ENCODE data around the gene CLEC1B.
"Not testable (repeated sequence)": the region's sequence is repeated elsewhere in the genome, so short reads cannot be mapped to it uniquely, and the experiment has no call there.

The CLEC1B gene

GRCh38 chr12:9961901-9962300 lies 37.0 kb downstream of the CLEC1B start:
- TF ChIP-seq CTCF (IDR thresholded peaks at IDR 0.05; ENCODE audit: control insufficient read depth, insufficient read depth, low read depth, low read length, missing control alignments): no peak
- no peak overlapping the region for H3K4me3 ChIP-seq (ENCODE audit: control insufficient read depth, low read depth, low read length)
- no peak for DNase-seq (ENCODE audit: low read depth)

DNA sequence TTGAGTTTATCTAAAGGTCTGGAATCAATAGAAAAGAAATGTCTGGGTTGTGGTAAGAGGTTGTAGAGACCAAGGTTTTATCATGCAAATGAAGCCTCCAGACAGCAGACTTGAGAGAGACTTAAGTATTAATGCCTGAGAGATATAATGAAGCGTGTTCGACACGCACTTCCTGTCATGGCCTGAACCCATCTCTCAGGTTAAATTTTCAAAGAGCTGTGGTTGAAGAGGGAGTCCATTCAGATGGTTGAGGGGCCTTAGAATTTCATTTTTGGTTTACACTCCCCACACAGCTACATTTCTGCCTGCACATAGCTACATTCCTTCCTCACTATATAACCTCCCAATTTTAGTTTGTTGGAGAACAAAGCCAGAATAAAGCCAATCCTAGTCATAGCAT lies 37.8 kb downstream of the CLEC1B start:
- no peak overlapping the region for H3K4me3 ChIP-seq (ENCODE audit: control insufficient read depth, low read depth, low read length)
- no peak for TF ChIP-seq CTCF (IDR thresholded peaks at IDR 0.05; ENCODE audit: control insufficient read depth, insufficient read depth, low read depth, low read length, missing control alignments)
- DNase-seq (ENCODE audit: low read depth): no peak

DNA sequence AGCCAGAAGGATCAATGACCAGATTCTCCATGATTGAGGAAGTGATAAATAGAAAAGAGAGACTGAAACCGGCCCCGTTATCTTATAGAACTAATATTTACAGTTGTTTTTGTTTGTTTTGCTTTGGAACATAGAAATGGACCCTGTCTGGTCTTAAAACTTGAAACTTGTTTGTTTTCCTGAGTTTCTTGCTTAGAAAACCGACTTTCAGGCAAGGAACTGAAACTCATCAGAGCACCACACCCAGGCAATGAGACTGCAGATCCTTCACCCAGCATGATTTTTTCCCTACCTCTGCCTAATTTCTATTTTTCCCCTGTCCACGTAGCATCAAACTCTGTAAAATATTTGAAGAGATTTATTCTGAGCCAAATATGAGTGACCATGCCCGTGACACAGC lies 38.3 kb downstream of the CLEC1B start:
- DNase-seq (ENCODE audit: low read depth): no peak
- no peak overlapping the region for H3K4me3 ChIP-seq (ENCODE audit: control insufficient read depth, low read depth, low read length)
- no peak for TF ChIP-seq CTCF (IDR thresholded peaks at IDR 0.05; ENCODE audit: control insufficient read depth, insufficient read depth, low read depth, low read length, missing control alignments)

DNA sequence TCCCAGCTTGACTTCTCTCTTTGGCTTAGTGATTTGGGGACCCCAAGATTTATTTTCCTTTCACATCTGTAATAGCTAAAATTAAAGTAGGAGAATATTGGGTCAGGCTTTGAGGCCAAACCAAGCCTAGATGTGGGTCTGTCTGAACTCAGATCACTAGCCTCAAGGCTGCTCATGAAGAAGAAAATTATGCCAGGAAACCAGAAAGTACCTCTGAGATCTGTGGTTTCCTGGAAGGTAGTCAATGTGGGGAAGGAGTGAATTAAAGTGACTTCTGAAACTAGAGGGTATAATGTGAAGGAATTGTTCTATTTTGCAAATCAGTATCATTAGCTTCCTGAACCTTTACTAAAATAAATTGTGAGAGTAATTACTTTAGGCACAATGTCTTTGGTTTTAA lies 41.1 kb downstream of the CLEC1B start:
- H3K4me3 ChIP-seq (ENCODE audit: control insufficient read depth, low read depth, low read length): no peak overlapping the region
- no peak for TF ChIP-seq CTCF (IDR thresholded peaks at IDR 0.05; ENCODE audit: control insufficient read depth, insufficient read depth, low read depth, low read length, missing control alignments)
- DNase-seq (ENCODE audit: low read depth): no peak

GRCh38 chr12:9952954-9953729 lies 45.8 kb downstream of the CLEC1B start:
- DNase-seq (ENCODE audit: low read depth); H3K4me3 ChIP-seq (ENCODE audit: control insufficient read depth, low read depth, low read length): not testable (repeated sequence)

GRCh38 chr12:9951026-9951675 lies 47.8 kb downstream of the CLEC1B start:
- DNase-seq (ENCODE audit: low read depth): no peak
- TF ChIP-seq CTCF (IDR thresholded peaks at IDR 0.05; ENCODE audit: control insufficient read depth, insufficient read depth, low read depth, low read length, missing control alignments): no peak
- no peak overlapping the region for H3K4me3 ChIP-seq (ENCODE audit: control insufficient read depth, low read depth, low read length)

GRCh38 chr12:9948606-9949296 lies 50.2 kb downstream of the CLEC1B start:
- no peak for DNase-seq (ENCODE audit: low read depth)
- no peak for TF ChIP-seq CTCF (IDR thresholded peaks at IDR 0.05; ENCODE audit: control insufficient read depth, insufficient read depth, low read depth, low read length, missing control alignments)
- H3K4me3 ChIP-seq (ENCODE audit: control insufficient read depth, low read depth, low read length): no peak overlapping the region
